Heart left ventricle (tissue), 13 donors: ENCODE measurements around the gene SPATA31C2.
"Not testable (repeated sequence)": the region's sequence is repeated elsewhere in the genome, so short reads cannot be mapped to it uniquely, and the experiment has no call there.

Experiments used
- CTCF ChIP-seq, 12 donors: fragments of 200-600 bp; sonication (generic) in 4 of 12; IDR thresholded peaks; one replicate each; pipeline versions ENCODE4 v1.5.0 to v1.8.0; 2018 to 2022; ENCODE audit warnings: antibody characterized with exemption in 12 of 12, mild to moderate bottlenecking in 5 of 12
- POLR2A ChIP-seq, 2 donors: fragments of 450-650 bp; IDR thresholded peaks; one replicate each; pipeline ENCODE4 v1.6.1; 2017; ENCODE audit warnings: antibody characterized with exemption in 2 of 2, mild to moderate bottlenecking in 2 of 2, moderate library complexity in 2 of 2
- donor health status: ischemic (EF 13 %, LVEDD 7.1; RV severe dilation, severe dysfunction).
- donor health status: DM: no; HTN: yes; CAD: no.
- donor health status: DM: no; HTN: no; CAD: no.
- donor health status: ischemic (EF 25% LVEDD 6.9; RV normal size, moderate dysfunction).
- donor health status: ischemic (EF 25% LVEDD 5.7; RV mildly dilated, moderate dysfunction).
- donor health status: ischemic (EF 35%, LVEDD 5.7; RV mildly dilated, moderate dysfunction).
- donor health status: nonischemic (EF 11% LVEDD 7.7; RV severe dilation, severe dysfunction).
- donor health status: DM: yes; HTN: yes; CAD: no.
- donor health status: PGD.
- donor health status: ischemic (EF 29% LVEDD 5.4; RV normal size, mild dysfunction).
- donor health status: nonischemic (EF 23%, LVEDD 6.1; RV moderate dilation, normal function).

GRCh38 chr9:88113156-88114130, 24.8 kb downstream of the SPATA31C2 start:
- not testable (repeated sequence) for TF ChIP-seq CTCF, POLR2A (IDR thresholded peaks at IDR 0.05)
